Measurements from ENCODE around the gene ING5. TPM values are rescaled to one million over a fixed set of nuclear protein-coding genes. Genes with fewer than 3 reads are reported as not detected.

The ING5 gene
- total RNA-seq, 4 donors from 2014 or later = 6.8 to 50.0 (median 27.9) TPM

DNA sequence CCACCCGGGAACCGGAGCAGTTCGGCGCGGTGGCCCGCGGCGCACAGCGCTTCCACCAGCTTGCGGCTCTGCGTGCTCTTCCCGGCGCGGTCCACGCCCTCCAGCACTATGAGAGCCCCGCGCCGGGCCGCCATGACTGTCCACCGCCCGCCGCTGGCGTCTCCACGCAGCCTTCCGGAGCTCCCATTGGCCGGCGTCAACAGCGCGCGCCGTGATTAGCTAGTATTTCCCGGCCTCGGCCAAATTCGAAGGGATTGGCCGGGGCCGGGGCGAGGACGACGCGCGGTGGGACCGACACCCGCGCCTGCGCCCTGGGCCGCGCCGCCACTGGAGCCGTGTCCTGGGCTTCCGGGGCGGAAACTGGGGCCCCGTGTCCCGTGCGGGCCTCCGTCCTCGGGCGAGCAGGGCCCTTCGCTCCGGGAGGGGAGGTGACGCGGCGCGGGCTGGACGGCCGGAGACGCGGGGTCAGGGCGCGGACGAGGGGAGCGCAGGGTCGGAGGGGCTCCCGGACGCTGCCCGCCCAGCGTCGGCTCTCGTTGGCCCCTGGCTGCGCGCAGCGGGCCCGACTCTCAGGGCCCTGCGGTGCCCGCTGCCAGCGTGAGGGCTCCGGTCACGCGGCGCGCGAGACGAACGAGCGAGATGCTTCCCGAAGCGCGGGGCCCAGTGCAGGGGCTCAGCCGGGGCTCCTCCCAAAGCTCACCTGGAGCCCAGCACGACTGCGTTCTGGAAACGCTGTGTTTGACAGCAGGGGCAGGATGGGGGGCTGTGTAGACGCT lies 15.0 kb upstream of the ING5 start, which contains the start of gene DTYMK:
Gene DTYMK (minus strand): TSS at position 166 of the 776 bp plus-strand sequence. CDS start 32 bp downstream, at position 134.
- Histone ChIP-seq H3K36me3 (no peaks in the 10 kb centered on the region), H3K4me1 (peaks cover 0 to 9% of the 10 kb centered on the region in 2 donors), H3K27me3 (no peaks in the 10 kb centered on the region), H3K4me3 (peak within 1 kb of the TSS; percentile 48 to 75), H3K9me3 (no peaks in the 10 kb centered on the region), H3K27ac (peak within 1 kb of the TSS; percentile 82 to 88)
- TF ChIP-seq, protein P1, sequence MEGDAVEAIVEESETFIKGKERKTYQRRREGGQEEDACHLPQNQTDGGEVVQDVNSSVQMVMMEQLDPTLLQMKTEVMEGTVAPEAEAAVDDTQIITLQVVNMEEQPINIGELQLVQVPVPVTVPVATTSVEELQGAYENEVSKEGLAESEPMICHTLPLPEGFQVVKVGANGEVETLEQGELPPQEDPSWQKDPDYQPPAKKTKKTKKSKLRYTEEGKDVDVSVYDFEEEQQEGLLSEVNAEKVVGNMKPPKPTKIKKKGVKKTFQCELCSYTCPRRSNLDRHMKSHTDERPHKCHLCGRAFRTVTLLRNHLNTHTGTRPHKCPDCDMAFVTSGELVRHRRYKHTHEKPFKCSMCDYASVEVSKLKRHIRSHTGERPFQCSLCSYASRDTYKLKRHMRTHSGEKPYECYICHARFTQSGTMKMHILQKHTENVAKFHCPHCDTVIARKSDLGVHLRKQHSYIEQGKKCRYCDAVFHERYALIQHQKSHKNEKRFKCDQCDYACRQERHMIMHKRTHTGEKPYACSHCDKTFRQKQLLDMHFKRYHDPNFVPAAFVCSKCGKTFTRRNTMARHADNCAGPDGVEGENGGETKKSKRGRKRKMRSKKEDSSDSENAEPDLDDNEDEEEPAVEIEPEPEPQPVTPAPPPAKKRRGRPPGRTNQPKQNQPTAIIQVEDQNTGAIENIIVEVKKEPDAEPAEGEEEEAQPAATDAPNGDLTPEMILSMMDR (IDR thresholded peaks at IDR 0.05) = peak in 2 of 4 experiments; percentile 8 to 28
- peak; percentile 57 to 87 for TF ChIP-seq POLR2A (IDR thresholded peaks at IDR 0.05)
- intact Hi-C loops (cut with DNase I; ENCODE audit: low total_unique reads) = no loop called here
- peak; percentile 93 to 96 for DNase-seq

GRCh38 chr2:241689306-241689705 lies 12.5 kb upstream of the ING5 start:
- Histone ChIP-seq H3K27me3 (no peaks in the 10 kb centered on the region), H3K9me3 (no peaks in the 10 kb centered on the region), H3K36me3 (no peaks in the 10 kb centered on the region), H3K4me1 (peaks cover 0 to 9% of the 10 kb centered on the region in 2 donors), H3K27ac (no peak overlapping the region), H3K4me3 (no peak overlapping the region)
- TF ChIP-seq, protein P1 (IDR thresholded peaks at IDR 0.05) = no peak
- no peak for TF ChIP-seq POLR2A (IDR thresholded peaks at IDR 0.05)
- intact Hi-C loops (cut with DNase I; ENCODE audit: low total_unique reads) = no loop called here
- DNase-seq = no peak

DNA sequence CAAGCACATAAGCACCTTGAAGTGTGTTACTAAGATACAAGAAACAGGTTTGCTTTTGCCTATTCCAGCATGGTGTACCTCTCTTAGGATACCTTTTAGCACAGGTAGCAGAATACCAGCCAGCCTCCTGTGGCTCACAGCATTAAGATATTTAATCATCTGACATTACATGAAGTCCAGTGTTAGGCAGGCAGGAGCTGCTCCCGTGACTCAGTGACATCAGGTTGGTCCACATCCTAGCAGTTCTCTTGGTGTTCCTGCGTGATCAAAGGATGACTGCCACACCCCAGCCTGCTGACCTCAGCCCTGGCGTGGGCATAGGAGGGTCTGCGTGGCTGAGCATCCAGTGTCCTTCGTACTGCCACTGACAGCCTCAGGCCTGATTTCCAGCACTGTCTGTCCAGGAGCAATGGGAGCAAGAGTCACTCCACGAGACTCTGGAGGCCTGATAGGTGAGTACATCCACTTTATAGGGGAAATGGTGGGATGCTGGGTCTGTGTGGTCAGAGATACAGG lies 11.6 kb upstream of the ING5 start:
- no peaks in the 10 kb centered on the region for H3K9me3 ChIP-seq
- no peak for TF ChIP-seq POLR2A (IDR thresholded peaks at IDR 0.05)
- TF ChIP-seq, protein P1 (IDR thresholded peaks at IDR 0.05) = no peak
- H3K36me3 ChIP-seq = no peaks in the 10 kb centered on the region
- no peaks in the 10 kb centered on the region for H3K27me3 ChIP-seq
- DNase-seq = no peak
- intact Hi-C loops (cut with DNase I; ENCODE audit: low total_unique reads) = no loop called here
- peaks cover 0 to 9% of the 10 kb centered on the region in 2 donors for H3K4me1 ChIP-seq
- H3K27ac ChIP-seq = no peak overlapping the region
- H3K4me3 ChIP-seq = no peak overlapping the region

DNA sequence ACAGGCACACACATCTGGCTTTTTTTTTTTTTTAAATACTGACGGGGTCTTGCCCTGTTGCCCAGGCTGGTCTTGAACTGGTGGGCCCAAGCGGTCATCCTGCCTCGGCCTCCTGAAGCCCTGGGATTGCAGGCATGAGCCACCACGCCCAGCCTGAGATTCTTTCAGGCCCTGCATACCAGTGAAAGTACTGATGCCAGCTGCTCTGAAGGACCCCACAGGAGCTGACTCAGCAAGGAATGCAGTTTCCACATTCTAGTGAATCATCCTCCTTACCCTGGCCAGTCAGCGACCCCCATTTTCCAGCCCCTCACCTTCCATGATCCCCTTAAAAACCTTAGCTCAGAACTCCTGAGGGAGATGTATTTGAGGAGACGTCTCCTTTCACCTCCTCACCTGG lies 9.4 kb upstream of the ING5 start:
- H3K4me3 ChIP-seq = no peak overlapping the region
- TF ChIP-seq POLR2A (IDR thresholded peaks at IDR 0.05) = no peak
- TF ChIP-seq, protein P1 (IDR thresholded peaks at IDR 0.05) = no peak
- H3K27me3 ChIP-seq = no peaks in the 10 kb centered on the region
- peaks cover 0 to 9% of the 10 kb centered on the region in 2 donors for H3K4me1 ChIP-seq
- DNase-seq = no peak
- H3K36me3 ChIP-seq = no peaks in the 10 kb centered on the region
- no peak overlapping the region for H3K27ac ChIP-seq
- H3K9me3 ChIP-seq = no peaks in the 10 kb centered on the region
- intact Hi-C loops (cut with DNase I; ENCODE audit: low total_unique reads) = no loop called here

DNA sequence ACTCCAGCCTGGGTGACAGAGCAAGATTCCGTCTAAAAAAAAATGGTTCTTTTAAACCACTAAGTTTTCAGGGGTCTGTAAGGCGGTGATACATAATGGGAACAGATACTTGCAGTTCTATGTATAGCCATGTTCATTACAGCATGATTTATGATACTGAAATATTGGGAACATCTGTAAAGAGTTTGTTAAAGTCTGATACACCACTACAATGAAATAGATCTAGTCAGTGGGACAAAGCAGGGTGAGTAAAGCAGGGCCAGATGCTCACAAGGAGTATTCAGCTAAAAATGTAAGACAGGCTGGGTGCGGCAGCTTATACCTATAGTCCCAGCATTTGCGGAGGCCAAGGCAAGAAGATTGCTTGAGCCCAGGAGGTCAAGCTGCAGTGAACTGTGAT lies 6.2 kb upstream of the ING5 start:
- no peak overlapping the region for H3K27ac ChIP-seq
- H3K9me3 ChIP-seq = no peaks in the 10 kb centered on the region
- H3K4me3 ChIP-seq = no peak overlapping the region
- peaks cover 0 to under 1% of the 10 kb centered on the region in 2 donors for H3K4me1 ChIP-seq
- H3K27me3 ChIP-seq = no peaks in the 10 kb centered on the region
- no peaks in the 10 kb centered on the region for H3K36me3 ChIP-seq
- intact Hi-C loops (cut with DNase I; ENCODE audit: low total_unique reads) = no loop called here
- TF ChIP-seq POLR2A (IDR thresholded peaks at IDR 0.05) = no peak
- TF ChIP-seq, protein P1 (IDR thresholded peaks at IDR 0.05) = no peak
- DNase-seq = no peak

Measured in uterus (tissue), 4 donors.